ENCODE data around the gene SYVN1. TPM values are rescaled to one million over a fixed set of nuclear protein-coding genes. Genes with fewer than 3 reads are reported as not detected.
"Not testable (repeated sequence)": the region's sequence is repeated elsewhere in the genome, so short reads cannot be mapped to it uniquely, and the experiment has no call there.

SYVN1 gene
- total RNA-seq, 1 experiment from 2014 or later = 34.8 TPM

DNA sequence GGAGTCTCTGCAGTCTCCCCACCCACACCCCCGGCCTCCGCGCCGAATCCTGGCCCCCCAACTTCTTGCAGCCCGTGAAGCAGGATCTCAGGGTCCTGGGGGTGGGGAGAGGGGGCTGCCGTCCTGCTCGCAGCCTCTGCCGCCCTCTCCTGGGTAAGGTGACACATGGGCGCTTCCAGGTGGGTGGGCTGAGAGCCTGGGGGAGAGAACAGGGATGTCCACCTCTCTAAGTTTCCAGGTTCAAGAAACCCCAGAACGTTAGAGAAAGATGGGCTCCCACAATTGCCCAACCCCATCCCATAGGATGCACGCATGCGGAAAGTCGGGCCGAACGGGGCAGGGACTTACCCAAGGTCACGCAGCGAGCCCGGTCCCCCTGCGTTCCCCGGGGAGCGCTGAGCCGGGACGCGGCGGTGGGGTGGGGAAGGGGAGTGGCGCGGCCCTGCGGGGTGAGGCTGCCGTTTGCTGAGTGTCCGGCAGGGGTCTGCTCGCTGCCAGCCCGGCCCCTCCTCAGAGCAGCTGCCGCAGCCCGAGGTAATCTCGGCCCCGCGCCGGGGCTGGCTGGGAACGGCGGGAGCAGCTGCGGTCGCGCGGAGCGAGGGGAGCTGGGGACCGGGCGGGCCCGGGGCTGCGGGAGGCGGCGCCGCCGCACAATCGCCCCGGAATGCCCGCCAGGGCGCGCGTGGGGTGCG is 46.7 kb upstream of the SYVN1 start (continued):
- TF ChIP-seq, protein P1, sequence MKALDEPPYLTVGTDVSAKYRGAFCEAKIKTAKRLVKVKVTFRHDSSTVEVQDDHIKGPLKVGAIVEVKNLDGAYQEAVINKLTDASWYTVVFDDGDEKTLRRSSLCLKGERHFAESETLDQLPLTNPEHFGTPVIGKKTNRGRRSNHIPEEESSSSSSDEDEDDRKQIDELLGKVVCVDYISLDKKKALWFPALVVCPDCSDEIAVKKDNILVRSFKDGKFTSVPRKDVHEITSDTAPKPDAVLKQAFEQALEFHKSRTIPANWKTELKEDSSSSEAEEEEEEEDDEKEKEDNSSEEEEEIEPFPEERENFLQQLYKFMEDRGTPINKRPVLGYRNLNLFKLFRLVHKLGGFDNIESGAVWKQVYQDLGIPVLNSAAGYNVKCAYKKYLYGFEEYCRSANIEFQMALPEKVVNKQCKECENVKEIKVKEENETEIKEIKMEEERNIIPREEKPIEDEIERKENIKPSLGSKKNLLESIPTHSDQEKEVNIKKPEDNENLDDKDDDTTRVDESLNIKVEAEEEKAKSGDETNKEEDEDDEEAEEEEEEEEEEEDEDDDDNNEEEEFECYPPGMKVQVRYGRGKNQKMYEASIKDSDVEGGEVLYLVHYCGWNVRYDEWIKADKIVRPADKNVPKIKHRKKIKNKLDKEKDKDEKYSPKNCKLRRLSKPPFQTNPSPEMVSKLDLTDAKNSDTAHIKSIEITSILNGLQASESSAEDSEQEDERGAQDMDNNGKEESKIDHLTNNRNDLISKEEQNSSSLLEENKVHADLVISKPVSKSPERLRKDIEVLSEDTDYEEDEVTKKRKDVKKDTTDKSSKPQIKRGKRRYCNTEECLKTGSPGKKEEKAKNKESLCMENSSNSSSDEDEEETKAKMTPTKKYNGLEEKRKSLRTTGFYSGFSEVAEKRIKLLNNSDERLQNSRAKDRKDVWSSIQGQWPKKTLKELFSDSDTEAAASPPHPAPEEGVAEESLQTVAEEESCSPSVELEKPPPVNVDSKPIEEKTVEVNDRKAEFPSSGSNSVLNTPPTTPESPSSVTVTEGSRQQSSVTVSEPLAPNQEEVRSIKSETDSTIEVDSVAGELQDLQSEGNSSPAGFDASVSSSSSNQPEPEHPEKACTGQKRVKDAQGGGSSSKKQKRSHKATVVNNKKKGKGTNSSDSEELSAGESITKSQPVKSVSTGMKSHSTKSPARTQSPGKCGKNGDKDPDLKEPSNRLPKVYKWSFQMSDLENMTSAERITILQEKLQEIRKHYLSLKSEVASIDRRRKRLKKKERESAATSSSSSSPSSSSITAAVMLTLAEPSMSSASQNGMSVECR (CRISPR knock-in tag; IDR thresholded peaks at IDR 0.05; ENCODE audit: borderline replicate concordance) = peak; percentile 66; the same call in 1 of the 2 replicates
- TF ChIP-seq HMGA2 (CRISPR knock-in tag; IDR thresholded peaks at IDR 0.05) (no peak), FOXP1 (CRISPR knock-in tag; IDR thresholded peaks at IDR 0.05; ENCODE audit: borderline replicate concordance) (peak; percentile 46; the same call in 1 of the 2 replicates), ZNF232 (CRISPR knock-in tag; IDR thresholded peaks at IDR 0.05) (no peak), GABPB1 (CRISPR knock-in tag; IDR thresholded peaks at IDR 0.05) (no peak), ZNF396 (CRISPR knock-in tag; IDR thresholded peaks at IDR 0.05; ENCODE audit: borderline replicate concordance) (no peak), CBFB (CRISPR knock-in tag; IDR thresholded peaks at IDR 0.05; ENCODE audit: low read depth) (no peak), ESRRA (CRISPR knock-in tag; IDR thresholded peaks at IDR 0.05; ENCODE audit: borderline replicate concordance) (peak; percentile 58; the same call in 1 of the 2 replicates), ZNF423 (CRISPR knock-in tag; IDR thresholded peaks at IDR 0.05) (0 out of 2 replicates have a peak, but pooled peaks have one; percentile 12)
- TF ChIP-seq, protein P2, sequence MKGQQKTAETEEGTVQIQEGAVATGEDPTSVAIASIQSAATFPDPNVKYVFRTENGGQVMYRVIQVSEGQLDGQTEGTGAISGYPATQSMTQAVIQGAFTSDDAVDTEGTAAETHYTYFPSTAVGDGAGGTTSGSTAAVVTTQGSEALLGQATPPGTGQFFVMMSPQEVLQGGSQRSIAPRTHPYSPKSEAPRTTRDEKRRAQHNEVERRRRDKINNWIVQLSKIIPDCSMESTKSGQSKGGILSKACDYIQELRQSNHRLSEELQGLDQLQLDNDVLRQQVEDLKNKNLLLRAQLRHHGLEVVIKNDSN (CRISPR knock-in tag; IDR thresholded peaks at IDR 0.05) = no peak
- TF ChIP-seq, protein P3, sequence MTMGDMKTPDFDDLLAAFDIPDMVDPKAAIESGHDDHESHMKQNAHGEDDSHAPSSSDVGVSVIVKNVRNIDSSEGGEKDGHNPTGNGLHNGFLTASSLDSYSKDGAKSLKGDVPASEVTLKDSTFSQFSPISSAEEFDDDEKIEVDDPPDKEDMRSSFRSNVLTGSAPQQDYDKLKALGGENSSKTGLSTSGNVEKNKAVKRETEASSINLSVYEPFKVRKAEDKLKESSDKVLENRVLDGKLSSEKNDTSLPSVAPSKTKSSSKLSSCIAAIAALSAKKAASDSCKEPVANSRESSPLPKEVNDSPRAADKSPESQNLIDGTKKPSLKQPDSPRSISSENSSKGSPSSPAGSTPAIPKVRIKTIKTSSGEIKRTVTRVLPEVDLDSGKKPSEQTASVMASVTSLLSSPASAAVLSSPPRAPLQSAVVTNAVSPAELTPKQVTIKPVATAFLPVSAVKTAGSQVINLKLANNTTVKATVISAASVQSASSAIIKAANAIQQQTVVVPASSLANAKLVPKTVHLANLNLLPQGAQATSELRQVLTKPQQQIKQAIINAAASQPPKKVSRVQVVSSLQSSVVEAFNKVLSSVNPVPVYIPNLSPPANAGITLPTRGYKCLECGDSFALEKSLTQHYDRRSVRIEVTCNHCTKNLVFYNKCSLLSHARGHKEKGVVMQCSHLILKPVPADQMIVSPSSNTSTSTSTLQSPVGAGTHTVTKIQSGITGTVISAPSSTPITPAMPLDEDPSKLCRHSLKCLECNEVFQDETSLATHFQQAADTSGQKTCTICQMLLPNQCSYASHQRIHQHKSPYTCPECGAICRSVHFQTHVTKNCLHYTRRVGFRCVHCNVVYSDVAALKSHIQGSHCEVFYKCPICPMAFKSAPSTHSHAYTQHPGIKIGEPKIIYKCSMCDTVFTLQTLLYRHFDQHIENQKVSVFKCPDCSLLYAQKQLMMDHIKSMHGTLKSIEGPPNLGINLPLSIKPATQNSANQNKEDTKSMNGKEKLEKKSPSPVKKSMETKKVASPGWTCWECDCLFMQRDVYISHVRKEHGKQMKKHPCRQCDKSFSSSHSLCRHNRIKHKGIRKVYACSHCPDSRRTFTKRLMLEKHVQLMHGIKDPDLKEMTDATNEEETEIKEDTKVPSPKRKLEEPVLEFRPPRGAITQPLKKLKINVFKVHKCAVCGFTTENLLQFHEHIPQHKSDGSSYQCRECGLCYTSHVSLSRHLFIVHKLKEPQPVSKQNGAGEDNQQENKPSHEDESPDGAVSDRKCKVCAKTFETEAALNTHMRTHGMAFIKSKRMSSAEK (CRISPR knock-in tag; IDR thresholded peaks at IDR 0.05; ENCODE audit: borderline replicate concordance) = no peak

DNA sequence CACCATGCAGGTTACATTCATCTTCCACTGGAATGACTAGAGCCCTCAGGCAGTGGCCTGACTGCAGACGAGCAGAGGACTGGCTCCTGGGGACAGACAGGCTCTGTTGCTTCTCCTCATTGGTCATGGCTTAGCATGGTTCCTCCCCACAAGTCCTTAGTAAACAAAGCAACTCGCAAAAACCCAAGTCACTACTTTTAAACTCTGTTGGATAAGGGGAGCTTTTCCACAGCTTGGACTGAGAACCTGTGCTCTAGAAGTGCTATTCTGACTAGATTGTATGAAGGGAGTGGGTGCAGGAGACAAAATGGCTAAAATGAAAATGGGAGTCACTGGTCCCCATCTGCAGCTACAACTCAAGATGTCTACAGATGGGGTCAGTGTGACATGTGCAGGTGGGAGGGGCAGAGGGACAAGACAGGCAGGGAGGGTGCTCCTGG is 40.3 kb upstream of the SYVN1 start:
- ATAC-seq; H3K4me3 Mint-ChIP-seq; H3K27ac Mint-ChIP-seq; H3K9me3 Mint-ChIP-seq; DNase-seq (ENCODE audit: low spot score); H3K4me1 Mint-ChIP-seq; POLR2A ChIA-PET; H3K36me3 Mint-ChIP-seq; H3K27me3 Mint-ChIP-seq (ENCODE audit: low read depth): not testable (repeated sequence)
- CTCF ChIA-PET = interaction anchor here (1.9 kb wide), 1 partner anchor 57 kb away, joined by 5 read pairs; the partner anchor contains the start of gene ZNHIT2

DNA sequence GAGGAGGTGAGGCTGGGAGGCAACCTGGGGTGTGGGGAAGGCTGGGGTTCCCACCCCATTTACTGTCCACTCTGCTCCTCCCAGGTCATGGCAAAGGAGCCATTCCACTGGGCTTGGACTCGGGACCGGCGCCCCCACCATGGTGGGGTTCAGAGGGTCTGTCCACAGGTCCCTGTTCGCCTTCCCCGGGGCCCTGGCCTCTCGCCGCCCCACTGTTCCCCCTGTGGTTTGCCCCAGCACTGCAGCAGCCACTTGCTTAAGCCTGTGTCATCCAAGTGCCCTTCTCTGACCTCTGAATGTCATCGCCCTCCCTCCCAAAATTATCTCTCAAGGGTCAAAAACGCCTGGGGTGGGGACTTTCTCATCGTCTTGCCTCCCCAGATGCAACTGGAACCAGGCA is 38.3 kb upstream of the SYVN1 start:
- H3K27me3 Mint-ChIP-seq (ENCODE audit: low read depth) = no peaks in the 10 kb centered on the region
- TF ChIP-seq KAT7 (CRISPR knock-in tag; IDR thresholded peaks at IDR 0.05; ENCODE audit: borderline replicate concordance) = no peak
- no peak for TF ChIP-seq GABPB1 (CRISPR knock-in tag; IDR thresholded peaks at IDR 0.05)
- TF ChIP-seq ZNF121 (CRISPR knock-in tag; IDR thresholded peaks at IDR 0.05) = no peak
- no peak for TF ChIP-seq RORB (CRISPR knock-in tag; IDR thresholded peaks at IDR 0.05)
- no peak for TF ChIP-seq SMAD3 (CRISPR knock-in tag; IDR thresholded peaks at IDR 0.05; ENCODE audit: borderline replicate concordance)
- no peak for TF ChIP-seq RELA (CRISPR knock-in tag; IDR thresholded peaks at IDR 0.05; ENCODE audit: borderline replicate concordance)
- no peak for TF ChIP-seq FOXK1 (CRISPR knock-in tag; IDR thresholded peaks at IDR 0.05)
- DNase-seq (ENCODE audit: low spot score) (no peak), ATAC-seq (no peak)
- H3K4me1 Mint-ChIP-seq = peaks cover 5% of the 10 kb centered on the region
- H3K36me3 Mint-ChIP-seq = no peaks in the 10 kb centered on the region
- POLR2A ChIA-PET = no interaction called here
- CTCF ChIA-PET = interaction anchor here (0.6 to 2.2 kb wide), 3 partner anchors 9 to 103 kb away, joined by 3 to 8 read pairs (median 3); partner anchors contain the start of gene CAPN1
- no peak overlapping the region for H3K4me3 Mint-ChIP-seq
- H3K27ac Mint-ChIP-seq = no peak overlapping the region
- no peaks in the 10 kb centered on the region for H3K9me3 Mint-ChIP-seq
